Pancreas (tissue), 10 donors: Measurements from ENCODE around the gene COL4A1. TPM values are rescaled to one million over a fixed set of nuclear protein-coding genes. Genes with fewer than 3 reads are reported as not detected.

ENCODE experiments used
- ATAC-seq, 4 donors: fragments of 200-7000 bp; cut with Tn5 transposase; one replicate each; pipeline versions ENCODE4 v1.8.0 to v1.9.1; 2020; ENCODE audit warnings: mild to moderate bottlenecking in 4 of 4, moderate library complexity in 4 of 4
- DNase-seq, 6 donors: peaks; one replicate each; pipeline ENCODE4 v3.0.0-alpha.2; 2020
- FAIRE-seq: peaks from 2 replicates; lab custom pipeline; 2012; peaks lifted over from hg19 to GRCh38; lab: Jason Lieb, UNC
- H3K27ac ChIP-seq, 4 donors: fragments of 200-600 bp; sonication (generic); 1 replicate in 3 of 4; 2 replicates in 1 of 4; pipeline versions ENCODE4 v1.5.0 to v1.8.0; 2020
- H3K27me3 ChIP-seq, 4 donors: fragments of 200-600 bp; one replicate each; pipeline ENCODE4 v1.8.0; 2021
- H3K36me3 ChIP-seq, 3 donors: fragments of 200-600 bp; sonication (generic) in 1 of 3; one replicate each; pipeline versions ENCODE4 v1.5.0 to v1.8.0; 2020 to 2021
- H3K4me1 ChIP-seq, 3 donors: fragments of 200-600 bp; one replicate each; pipeline ENCODE4 v1.8.0; 2021
- H3K4me3 ChIP-seq, 4 donors: fragments of 200-600 bp; sonication (generic) in 2 of 4; one replicate each; pipeline versions ENCODE4 v1.5.0 to v1.8.0; 2020 to 2021
- H3K9me3 ChIP-seq, 4 donors: fragments of 200-600 bp; one replicate each; pipeline ENCODE4 v1.8.0; 2021
- WGBS, 2 donors: extraction: QIAGEN DNeasy Blood & Tissue Kit; methylation state at CpG; one replicate each; pipeline ENCODE4 v1.1.7; 2013; 5-methylcytosine and 5-hydroxymethylcytosine counted together
- intact Hi-C, 3 donors: fragments of 100-400 bp; cut with DNase I; formaldehyde crosslinking; loops; one replicate each; pipeline versions ENCODE4 v1.11.1 to v1.14.2; 2022
- polyA plus RNA-seq, 2 donors: library from polyadenylated mRNA; stranded (reverse); fragments of 200-250 nt; gene quantifications; one replicate each; pipeline ENCODE4 v1.2.3, GENCODE V29; 2013
- total RNA-seq, 6 donors: library from RNA; stranded (reverse); fragmentation: NEBNext Ultra II Directional in 4 of 6; extraction: Animal tissue kit (Norgen Biotek cat#: 25700) in 4 of 6; gene quantifications; one replicate each; pipeline versions ENCODE4 v1.2.1 to v1.2.4, GENCODE V29; 2021 to 2023
- TF ChIP-seq, protein P1 (sequence below), 4 donors: fragments of 200-600 bp; sonication (generic) in 3 of 4; IDR thresholded peaks; one replicate each; pipeline versions ENCODE4 v1.5.0 to v1.8.0; 2021; ENCODE audit warnings: antibody characterized with exemption in 4 of 4
- donor health status: healthy with polysubstance abuse.
- donor health status: DM: no; HTN: no; CAD: no; lungs with moderate emphysema.
- donor health status: DM: no; HTN: no; CAD: no.
- donor health status: control.
- donor health status: control.
- donor health status: Bipolar disorder and iron deficiency.
- donor health status: DM: yes; HTN: yes; CAD: no.
- donor health status: DM: no; HTN: no; CAD: no.
- donor health status: DM: no; HTN: no; CAD: no.
- donor health status: DM: yes; HTN: yes; CAD: no.

Gene COL4A1
- total and polyA plus RNA-seq, 8 donors = 20.7 to 167 (median 35.6) TPM

DNA sequence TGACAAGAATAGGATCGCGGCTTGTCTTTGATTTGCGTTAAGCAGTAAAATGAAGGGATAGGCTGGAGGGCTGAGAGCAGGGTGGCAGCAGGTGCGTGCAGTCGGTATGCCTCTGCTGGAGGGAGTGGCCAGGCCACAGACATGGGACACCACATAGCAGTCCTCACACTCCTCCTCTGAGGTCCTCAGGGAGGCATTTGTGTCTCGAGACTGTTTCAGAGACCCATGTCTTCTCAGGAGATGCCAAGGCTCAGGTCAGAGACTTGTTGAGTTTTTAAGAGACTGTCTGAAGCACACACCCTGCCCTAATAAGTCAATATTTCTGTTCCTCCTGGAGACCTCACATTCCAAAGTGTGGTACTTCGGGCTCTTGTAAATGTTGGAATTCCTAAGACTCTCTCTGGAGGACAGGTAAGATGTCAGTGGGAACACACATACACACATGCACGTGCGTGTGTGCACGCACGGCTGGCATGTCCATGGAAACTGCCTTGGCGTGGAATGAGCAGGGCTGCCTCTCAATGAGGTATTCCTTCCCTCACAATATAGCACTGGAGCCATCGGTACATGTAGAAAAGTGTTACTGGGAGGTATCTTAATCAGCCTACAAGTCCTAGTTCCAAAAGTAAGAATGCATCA is 46.5 kb upstream of the COL4A1 start:
- peaks cover 0 to 6% (median 0%) of the 10 kb centered on the region in 3 donors for H3K4me1 ChIP-seq
- TF ChIP-seq, protein P1, sequence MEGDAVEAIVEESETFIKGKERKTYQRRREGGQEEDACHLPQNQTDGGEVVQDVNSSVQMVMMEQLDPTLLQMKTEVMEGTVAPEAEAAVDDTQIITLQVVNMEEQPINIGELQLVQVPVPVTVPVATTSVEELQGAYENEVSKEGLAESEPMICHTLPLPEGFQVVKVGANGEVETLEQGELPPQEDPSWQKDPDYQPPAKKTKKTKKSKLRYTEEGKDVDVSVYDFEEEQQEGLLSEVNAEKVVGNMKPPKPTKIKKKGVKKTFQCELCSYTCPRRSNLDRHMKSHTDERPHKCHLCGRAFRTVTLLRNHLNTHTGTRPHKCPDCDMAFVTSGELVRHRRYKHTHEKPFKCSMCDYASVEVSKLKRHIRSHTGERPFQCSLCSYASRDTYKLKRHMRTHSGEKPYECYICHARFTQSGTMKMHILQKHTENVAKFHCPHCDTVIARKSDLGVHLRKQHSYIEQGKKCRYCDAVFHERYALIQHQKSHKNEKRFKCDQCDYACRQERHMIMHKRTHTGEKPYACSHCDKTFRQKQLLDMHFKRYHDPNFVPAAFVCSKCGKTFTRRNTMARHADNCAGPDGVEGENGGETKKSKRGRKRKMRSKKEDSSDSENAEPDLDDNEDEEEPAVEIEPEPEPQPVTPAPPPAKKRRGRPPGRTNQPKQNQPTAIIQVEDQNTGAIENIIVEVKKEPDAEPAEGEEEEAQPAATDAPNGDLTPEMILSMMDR (IDR thresholded peaks at IDR 0.05) = no peak
- no peak for DNase-seq
- intact Hi-C loops = no loop called here
- H3K27ac ChIP-seq = no peak overlapping the region
- no peak for ATAC-seq
- no peaks in the 10 kb centered on the region for H3K27me3 ChIP-seq
- no peaks in the 10 kb centered on the region for H3K9me3 ChIP-seq
- no peak for FAIRE-seq
- WGBS, 2 donors = 94 to 95% methylated on average over 13 of the region's 13 CpGs
- H3K4me3 ChIP-seq = no peak overlapping the region
- H3K36me3 ChIP-seq = no peaks in the 10 kb centered on the region

GRCh38 chr13:110352735-110353134 is 45.8 kb upstream of the COL4A1 start:
- no peak for ATAC-seq
- Histone ChIP-seq H3K36me3 (no peaks in the 10 kb centered on the region), H3K4me1 (peaks cover 0 to 6% (median 0%) of the 10 kb centered on the region in 3 donors), H3K9me3 (no peaks in the 10 kb centered on the region), H3K4me3 (no peak overlapping the region), H3K27me3 (no peaks in the 10 kb centered on the region), H3K27ac (no peak overlapping the region)
- DNase-seq = no peak
- intact Hi-C loops = no loop called here
- FAIRE-seq = no peak
- WGBS, 2 donors = 72 to 77% methylated on average over 8 of the region's 8 CpGs
- TF ChIP-seq, protein P1 (IDR thresholded peaks at IDR 0.05) = no peak

- Histone ChIP-seq H3K9me3 (no peaks in the 10 kb centered on the region), H3K27me3 (no peaks in the 10 kb centered on the region), H3K36me3 (no peaks in the 10 kb centered on the region), H3K27ac (no peak overlapping the region), H3K4me3 (no peak overlapping the region), H3K4me1 (peaks cover 0 to 6% (median 0%) of the 10 kb centered on the region in 3 donors)
- ATAC-seq (no peak), FAIRE-seq (no peak), DNase-seq (no peak)
- intact Hi-C loops = no loop called here
- TF ChIP-seq, protein P1 (IDR thresholded peaks at IDR 0.05) = no peak
- WGBS, 2 donors = 88 to 93% methylated on average over 6 of the region's 6 CpGs
Measured at GRCh38 chr13:110351636-110352420, 44.9 kb upstream of the COL4A1 start.

DNA sequence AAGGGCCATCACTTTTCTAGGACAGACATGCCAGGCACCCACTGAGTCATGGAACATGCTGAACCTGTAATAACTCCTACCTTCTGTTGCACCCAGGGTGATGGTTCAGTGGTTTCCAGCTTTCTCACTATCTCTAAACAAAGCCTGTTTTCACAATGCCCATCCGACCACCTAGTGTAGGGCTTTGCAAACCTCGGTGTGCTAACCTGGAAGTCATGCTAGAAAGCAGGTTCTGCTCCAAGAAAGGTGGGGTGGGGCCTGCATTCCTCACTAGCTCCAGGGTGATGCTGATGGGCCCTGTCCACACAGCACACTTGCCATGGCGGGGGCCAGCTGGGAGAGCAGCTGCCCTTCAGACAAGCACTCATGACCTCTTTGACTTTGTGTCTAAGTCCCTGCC is 43.6 kb upstream of the COL4A1 start:
- Histone ChIP-seq H3K9me3 (no peaks in the 10 kb centered on the region), H3K27ac (no peak overlapping the region), H3K27me3 (no peaks in the 10 kb centered on the region), H3K36me3 (no peaks in the 10 kb centered on the region), H3K4me1 (peaks cover 0 to 6% (median 0%) of the 10 kb centered on the region in 3 donors), H3K4me3 (no peak overlapping the region)
- intact Hi-C loops = no loop called here
- FAIRE-seq (no peak), DNase-seq (no peak), ATAC-seq (no peak)
- TF ChIP-seq, protein P1 (IDR thresholded peaks at IDR 0.05) = no peak
- WGBS, 2 donors = 80 to 94% methylated on average over 3 of the region's 3 CpGs

GRCh38 chr13:110350049-110350448 is 43.1 kb upstream of the COL4A1 start:
- WGBS, 2 donors = 78 to 97% methylated on average over 1 of the region's 1 CpG
- Histone ChIP-seq H3K9me3 (no peaks in the 10 kb centered on the region), H3K4me3 (no peak overlapping the region), H3K27me3 (no peaks in the 10 kb centered on the region), H3K36me3 (no peaks in the 10 kb centered on the region), H3K4me1 (peaks cover 0 to 5% (median 0%) of the 10 kb centered on the region in 3 donors), H3K27ac (no peak overlapping the region)
- TF ChIP-seq, protein P1 (IDR thresholded peaks at IDR 0.05) = no peak
- no peak for DNase-seq
- ATAC-seq = no peak
- no peak for FAIRE-seq
- intact Hi-C loops = no loop called here
